ENCODE measurements around the gene SLF1.

DNA sequence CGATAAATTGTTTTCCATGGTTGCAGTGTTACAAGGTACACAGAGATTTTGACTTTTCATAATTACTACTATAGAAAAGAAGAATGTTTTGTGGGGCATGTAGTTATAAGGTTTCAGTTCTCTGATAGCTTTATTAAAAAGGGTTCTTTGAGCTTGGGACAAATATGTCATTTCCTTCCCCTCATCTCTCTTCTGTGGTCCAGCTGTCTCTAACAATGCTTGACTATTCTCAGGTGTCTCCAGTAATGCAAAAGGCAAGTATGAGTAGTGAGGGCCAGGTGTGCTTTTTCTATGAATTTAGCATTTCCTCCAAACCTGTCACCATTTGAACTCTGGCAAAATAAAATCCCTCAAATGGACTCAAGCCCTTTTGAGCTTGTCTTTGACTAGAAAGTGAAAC is 84.3 kb downstream of the SLF1 start:
- TF ChIP-seq MAFK (IDR thresholded peaks at IDR 0.05; ENCODE audit: low read depth, low read length) (no peak), CTCF (IDR thresholded peaks at IDR 0.05; ENCODE audit: control extremely low read depth in 1 of 3, insufficient read depth in 1 of 3, low read depth in 1 of 3, low read length in 3 of 3) (no peak), SIX5 (IDR thresholded peaks at IDR 0.05; ENCODE audit: low read depth, low read length) (no peak), POLR2A (IDR thresholded peaks at IDR 0.05; ENCODE audit: control extremely low read depth in 1 of 2, low read depth in 2 of 2, low read length in 2 of 2) (no peak), SIN3A (conservative IDR thresholded peaks at IDR 0.05 in 1 of 2, IDR thresholded peaks at IDR 0.05 in 1 of 2; ENCODE audit: low read depth in 1 of 2, low read length in 2 of 2) (no peak)
